ENCODE results near the gene PPP1CA.
"Not testable (repeated sequence)": the region's sequence is repeated elsewhere in the genome, so short reads cannot be mapped to it uniquely, and the experiment has no call there.

The PPP1CA gene

GRCh38 chr11:67432655-67433349 lies 31.1 kb upstream of the PPP1CA start:
- H3K9ac ChIP-seq (ENCODE audit: low read depth, low read length) = no peak overlapping the region
- no peaks in the 10 kb centered on the region for H3K27me3 ChIP-seq (ENCODE audit: control insufficient read depth, insufficient read depth, low read length)
- peaks cover 4% of the 10 kb centered on the region for H3K4me1 ChIP-seq (ENCODE audit: control insufficient read depth, insufficient read depth, low read length)
- H3K9me3 ChIP-seq (ENCODE audit: control insufficient read depth, insufficient read depth, low read length) = no peaks in the 10 kb centered on the region
- H3K4me3 ChIP-seq (ENCODE audit: low read depth, low read length) = no peak overlapping the region
- peaks cover 36% of the 10 kb centered on the region for H3K36me3 ChIP-seq (ENCODE audit: control insufficient read depth, insufficient read depth, low read length)

GRCh38 chr11:67431346-67432249 lies 29.9 kb upstream of the PPP1CA start:
- Histone ChIP-seq H3K9me3 (ENCODE audit: control insufficient read depth, insufficient read depth, low read length) (no peaks in the 10 kb centered on the region), H3K4me3 (ENCODE audit: low read depth, low read length) (no peak overlapping the region), H3K4me1 (ENCODE audit: control insufficient read depth, insufficient read depth, low read length) (peaks cover under 1% of the 10 kb centered on the region), H3K9ac (ENCODE audit: low read depth, low read length) (no peak overlapping the region), H3K36me3 (ENCODE audit: control insufficient read depth, insufficient read depth, low read length) (peaks cover 32% of the 10 kb centered on the region), H3K27me3 (ENCODE audit: control insufficient read depth, insufficient read depth, low read length) (no peaks in the 10 kb centered on the region)

- peaks cover 22% of the 10 kb centered on the region for H3K36me3 ChIP-seq (ENCODE audit: control insufficient read depth, insufficient read depth, low read length)
- H3K4me3 ChIP-seq (ENCODE audit: low read depth, low read length) = no peak overlapping the region
- H3K4me1 ChIP-seq (ENCODE audit: control insufficient read depth, insufficient read depth, low read length) = no peaks in the 10 kb centered on the region
- H3K9me3 ChIP-seq (ENCODE audit: control insufficient read depth, insufficient read depth, low read length) = no peaks in the 10 kb centered on the region
- no peaks in the 10 kb centered on the region for H3K27me3 ChIP-seq (ENCODE audit: control insufficient read depth, insufficient read depth, low read length)
- no peak overlapping the region for H3K9ac ChIP-seq (ENCODE audit: low read depth, low read length)
These were observed 28.1 kb upstream of the PPP1CA start for GRCh38 chr11:67429722-67430121.

GRCh38 chr11:67429038-67429668 lies 27.5 kb upstream of the PPP1CA start:
- H3K9ac ChIP-seq (ENCODE audit: low read depth, low read length) = peak overlapping the region; percentile 85
- H3K4me1 ChIP-seq (ENCODE audit: control insufficient read depth, insufficient read depth, low read length) = no peaks in the 10 kb centered on the region
- H3K36me3 ChIP-seq (ENCODE audit: control insufficient read depth, insufficient read depth, low read length) = peaks cover 16% of the 10 kb centered on the region
- no peaks in the 10 kb centered on the region for H3K9me3 ChIP-seq (ENCODE audit: control insufficient read depth, insufficient read depth, low read length)
- no peaks in the 10 kb centered on the region for H3K27me3 ChIP-seq (ENCODE audit: control insufficient read depth, insufficient read depth, low read length)
- H3K4me3 ChIP-seq (ENCODE audit: low read depth, low read length) = peak overlapping the region; percentile 99

- Histone ChIP-seq H3K36me3 (ENCODE audit: control insufficient read depth, insufficient read depth, low read length) (peaks cover 9% of the 10 kb centered on the region), H3K9me3 (ENCODE audit: control insufficient read depth, insufficient read depth, low read length) (no peaks in the 10 kb centered on the region), H3K9ac (ENCODE audit: low read depth, low read length) (peak within 1 kb of the TSS; percentile 85), H3K4me1 (ENCODE audit: control insufficient read depth, insufficient read depth, low read length) (no peaks in the 10 kb centered on the region), H3K4me3 (ENCODE audit: low read depth, low read length) (peak within 1 kb of the TSS; percentile 99), H3K27me3 (ENCODE audit: control insufficient read depth, insufficient read depth, low read length) (no peaks in the 10 kb centered on the region)
These were observed 26.7 kb upstream of the PPP1CA start, which contains the start of gene RPS6KB2 for GRCh38 chr11:67428052-67429001. TSS of gene RPS6KB2 (plus strand) at chr11:67428494. CDS start at chr11:67428546, 52 bp downstream.

GRCh38 chr11:67427364-67427859 lies 25.8 kb upstream of the PPP1CA start:
- H3K27me3 ChIP-seq (ENCODE audit: control insufficient read depth, insufficient read depth, low read length); H3K4me1 ChIP-seq (ENCODE audit: control insufficient read depth, insufficient read depth, low read length); H3K36me3 ChIP-seq (ENCODE audit: control insufficient read depth, insufficient read depth, low read length); H3K9ac ChIP-seq (ENCODE audit: low read depth, low read length); H3K9me3 ChIP-seq (ENCODE audit: control insufficient read depth, insufficient read depth, low read length): not testable (repeated sequence)
- peak overlapping the region; percentile 99 for H3K4me3 ChIP-seq (ENCODE audit: low read depth, low read length)

GRCh38 chr11:67423891-67424613 lies 22.4 kb upstream of the PPP1CA start:
- Histone ChIP-seq H3K27me3 (ENCODE audit: control insufficient read depth, insufficient read depth, low read length) (peaks cover 4% of the 10 kb centered on the region), H3K9me3 (ENCODE audit: control insufficient read depth, insufficient read depth, low read length) (no peaks in the 10 kb centered on the region), H3K4me1 (ENCODE audit: control insufficient read depth, insufficient read depth, low read length) (no peaks in the 10 kb centered on the region), H3K9ac (ENCODE audit: low read depth, low read length) (no peak overlapping the region), H3K36me3 (ENCODE audit: control insufficient read depth, insufficient read depth, low read length) (no peaks in the 10 kb centered on the region), H3K4me3 (ENCODE audit: low read depth, low read length) (no peak overlapping the region)

- Histone ChIP-seq H3K9me3 (ENCODE audit: control insufficient read depth, insufficient read depth, low read length) (no peaks in the 10 kb centered on the region), H3K9ac (ENCODE audit: low read depth, low read length) (no peak overlapping the region), H3K4me1 (ENCODE audit: control insufficient read depth, insufficient read depth, low read length) (no peaks in the 10 kb centered on the region), H3K4me3 (ENCODE audit: low read depth, low read length) (no peak overlapping the region), H3K36me3 (ENCODE audit: control insufficient read depth, insufficient read depth, low read length) (no peaks in the 10 kb centered on the region), H3K27me3 (ENCODE audit: control insufficient read depth, insufficient read depth, low read length) (peaks cover 4% of the 10 kb centered on the region)
These were observed 21.8 kb upstream of the PPP1CA start for GRCh38 chr11:67423466-67423865.

- no peaks in the 10 kb centered on the region for H3K9me3 ChIP-seq (ENCODE audit: control insufficient read depth, insufficient read depth, low read length)
- no peak overlapping the region for H3K9ac ChIP-seq (ENCODE audit: low read depth, low read length)
- no peaks in the 10 kb centered on the region for H3K4me1 ChIP-seq (ENCODE audit: control insufficient read depth, insufficient read depth, low read length)
- H3K36me3 ChIP-seq (ENCODE audit: control insufficient read depth, insufficient read depth, low read length) = no peaks in the 10 kb centered on the region
- no peak overlapping the region for H3K4me3 ChIP-seq (ENCODE audit: low read depth, low read length)
- H3K27me3 ChIP-seq (ENCODE audit: control insufficient read depth, insufficient read depth, low read length) = peaks cover 4% of the 10 kb centered on the region
These were observed 21.2 kb upstream of the PPP1CA start for GRCh38 chr11:67422891-67423290.

- Histone ChIP-seq H3K4me3 (ENCODE audit: low read depth, low read length) (peak overlapping the region; percentile 13), H3K4me1 (ENCODE audit: control insufficient read depth, insufficient read depth, low read length) (no peaks in the 10 kb centered on the region), H3K9me3 (ENCODE audit: control insufficient read depth, insufficient read depth, low read length) (no peaks in the 10 kb centered on the region), H3K36me3 (ENCODE audit: control insufficient read depth, insufficient read depth, low read length) (no peaks in the 10 kb centered on the region), H3K27me3 (ENCODE audit: control insufficient read depth, insufficient read depth, low read length) (peaks cover 4% of the 10 kb centered on the region), H3K9ac (ENCODE audit: low read depth, low read length) (no peak overlapping the region)
These were observed 19.9 kb upstream of the PPP1CA start for GRCh38 chr11:67421430-67422031.
